ENCODE data around the gene NMD3. TPM values are rescaled to one million over a fixed set of nuclear protein-coding genes. Genes with fewer than 3 reads are reported as not detected.

NMD3 gene
- total RNA-seq, 1 experiment from 2014 or later = 56.3 TPM

- Mint-ChIP-seq H3K4me3 (no peak overlapping the region), H3K9me3 (peaks cover 12% of the 10 kb centered on the region), H3K4me1 (no peaks in the 10 kb centered on the region), H3K36me3 (peaks cover 3% of the 10 kb centered on the region), H3K27ac (no peak overlapping the region), H3K27me3 (ENCODE audit: low read depth) (no peaks in the 10 kb centered on the region)
- TF ChIP-seq ZNF138 (CRISPR knock-in tag; conservative IDR thresholded peaks at IDR 0.05) (no peak), USF2 (CRISPR knock-in tag; IDR thresholded peaks at IDR 0.05) (no peak), SMAD4 (CRISPR knock-in tag; IDR thresholded peaks at IDR 0.05) (no peak), SMAD3 (CRISPR knock-in tag; IDR thresholded peaks at IDR 0.05; ENCODE audit: borderline replicate concordance) (no peak), ZNF416 (CRISPR knock-in tag; IDR thresholded peaks at IDR 0.05) (no peak), TEAD4 (CRISPR knock-in tag; IDR thresholded peaks at IDR 0.05) (no peak), ZBTB21 (CRISPR knock-in tag; IDR thresholded peaks at IDR 0.05; ENCODE audit: borderline replicate concordance) (no peak), ETV6 (CRISPR knock-in tag; IDR thresholded peaks at IDR 0.05) (no peak)
- DNase-seq (ENCODE audit: low spot score) (no peak), ATAC-seq (no peak)
- ChIA-PET POLR2A (no interaction called here), CTCF (interaction anchor here (1.1 to 1.3 kb wide), 2 partner anchors 14 to 17 kb away, joined by 3 read pairs; no protein-coding TSS in a partner anchor)
Measured at GRCh38 chr3:161291191-161291901, 70.2 kb downstream of the NMD3 start.

- Mint-ChIP-seq H3K4me3 (no peak overlapping the region), H3K27ac (no peak overlapping the region), H3K27me3 (ENCODE audit: low read depth) (no peaks in the 10 kb centered on the region), H3K4me1 (no peaks in the 10 kb centered on the region), H3K36me3 (peaks cover 23% of the 10 kb centered on the region), H3K9me3 (peaks cover 24% of the 10 kb centered on the region)
- no peak for DNase-seq (ENCODE audit: low spot score)
- ATAC-seq = peak; percentile 63; the same call in 1 of the 2 replicates
- CTCF ChIA-PET = interaction anchor here (1.2 to 2.6 kb wide), 3 partner anchors 9 to 19 kb away, joined by 6 to 9 read pairs (median 6); no protein-coding TSS in a partner anchor
- no peak for TF ChIP-seq AR (CRISPR knock-in tag; IDR thresholded peaks at IDR 0.05)
- POLR2A ChIA-PET = no interaction called here
Measured at GRCh38 chr3:161293381-161293780, 72.3 kb downstream of the NMD3 start.

- CTCF ChIA-PET = no interaction called here
- H3K27ac Mint-ChIP-seq = no peak overlapping the region
Measured at GRCh38 chr3:161295325-161295724, 74.2 kb downstream of the NMD3 start.

More at GRCh38 chr3:161295325-161295724, 74.2 kb downstream of the NMD3 start:
- Mint-ChIP-seq H3K9me3 (peaks cover 36% of the 10 kb centered on the region), H3K36me3 (peaks cover 33% of the 10 kb centered on the region), H3K27me3 (ENCODE audit: low read depth) (no peaks in the 10 kb centered on the region), H3K4me3 (no peak overlapping the region), H3K4me1 (no peaks in the 10 kb centered on the region)
- POLR2A ChIA-PET = no interaction called here
- DNase-seq (ENCODE audit: low spot score) = no peak
- ATAC-seq = no peak
- TF ChIP-seq KAT7 (CRISPR knock-in tag; IDR thresholded peaks at IDR 0.05; ENCODE audit: borderline replicate concordance) = no peak
- TF ChIP-seq NR1H2 (CRISPR knock-in tag; IDR thresholded peaks at IDR 0.05) = no peak
- TF ChIP-seq ATF3 (CRISPR knock-in tag; conservative IDR thresholded peaks at IDR 0.05) = no peak
- TF ChIP-seq ZNF512 (CRISPR knock-in tag; IDR thresholded peaks at IDR 0.05; ENCODE audit: borderline replicate concordance) = no peak
- no peak for TF ChIP-seq E2F5 (CRISPR knock-in tag; IDR thresholded peaks at IDR 0.05)
- TF ChIP-seq FOXK1 (CRISPR knock-in tag; IDR thresholded peaks at IDR 0.05) = no peak
- no peak for TF ChIP-seq OVOL2 (CRISPR knock-in tag; IDR thresholded peaks at IDR 0.05; ENCODE audit: borderline replicate concordance)
